Breast epithelium (tissue), 4 donors: Measurements from ENCODE around the gene CEP164. TPM values are rescaled to one million over a fixed set of nuclear protein-coding genes. Genes with fewer than 3 reads are reported as not detected.
A peak's percentile ranks its signal among the peaks of the same experiment; 100 is the strongest.

Source experiments
- DNase-seq, 2 donors: peaks; one replicate each; pipeline ENCODE4 v3.0.0-alpha.2; 2019; ENCODE audit warnings: low spot score in 2 of 2
- H3K27ac ChIP-seq, 2 donors: fragments of 200-600 bp; sonication (generic) in 1 of 2; one replicate each; pipeline ENCODE4 v1.5.1; 2016 to 2019; ENCODE audit warnings: mild to moderate bottlenecking in 1 of 2
- H3K27me3 ChIP-seq, 2 donors: fragments of 200-600 bp; sonication (generic) in 1 of 2; one replicate each; pipeline versions ENCODE4 v1.5.1 to v1.6.0; 2017 to 2019; ENCODE audit warnings: control low read depth in 1 of 2, mild to moderate bottlenecking in 1 of 2
- H3K36me3 ChIP-seq: fragments of 200-600 bp; one replicate; pipeline ENCODE4 v1.5.1; 2019
- H3K4me1 ChIP-seq, 2 donors: fragments of 200-600 bp; sonication (generic); one replicate each; pipeline ENCODE4 v1.5.1; 2016 to 2019; ENCODE audit warnings: control low read depth in 1 of 2
- H3K4me3 ChIP-seq, 3 donors: fragments of 200-600 bp; sonication (generic); 1 replicate in 2 of 3; 2 replicates in 1 of 3; pipeline ENCODE4 v1.5.1; 2016 to 2019; ENCODE audit warnings: mild to moderate bottlenecking in 3 of 3, moderate library complexity in 2 of 3
- H3K9me3 ChIP-seq, 2 donors: fragments of 200-600 bp; sonication (generic) in 1 of 2; one replicate each; pipeline ENCODE4 v1.5.1; 2016 to 2019; ENCODE audit warnings: control low read depth in 1 of 2
- CTCF ChIP-seq, 3 donors: fragments of 450-650 bp; IDR thresholded peaks; one replicate each; pipeline ENCODE4 v1.5.1; 2016 to 2017; ENCODE audit warnings: antibody characterized with exemption in 3 of 3, mild to moderate bottlenecking in 3 of 3, moderate library complexity in 3 of 3
- POLR2A ChIP-seq: fragments of 450-650 bp; IDR thresholded peaks from one replicate; pipeline ENCODE4 v1.6.1; 2016; ENCODE audit warnings: antibody characterized with exemption, mild to moderate bottlenecking, moderate library complexity
- POLR2AphosphoS5 ChIP-seq, 3 donors: sonication (generic); formaldehyde crosslinking; IDR thresholded peaks; one replicate each; pipeline ENCODE4 v1.6.1; 2017; ENCODE audit warnings: antibody characterized with exemption in 3 of 3
- intact Hi-C: fragments of 100-400 bp; cut with DNase I; formaldehyde crosslinking; loops from one replicate; pipeline ENCODE4 v1.15.1; 2023; ENCODE audit warnings: low total_unique reads
- total RNA-seq, 3 donors: library from RNA; depleted of rRNA; stranded (reverse); fragments of >200 nt; gene quantifications; one replicate each; pipeline ENCODE4 v1.1.0, GENCODE V29; 2016

The CEP164 gene
- total RNA-seq, 3 donors from 2014 or later: 14.9 to 32.6 (median 20.3) TPM

- Histone ChIP-seq H3K27me3 (no peaks in the 10 kb centered on the region), H3K4me3 (peak overlapping the region in 2 of 3 donors; percentile 26 to 54), H3K4me1 (peaks cover 0 to 8% of the 10 kb centered on the region in 2 donors), H3K9me3 (no peaks in the 10 kb centered on the region), H3K27ac (no peak overlapping the region), H3K36me3 (no peaks in the 10 kb centered on the region)
- intact Hi-C loops: no loop called here
- DNase-seq: no peak
- no peak for TF ChIP-seq POLR2AphosphoS5 (IDR thresholded peaks at IDR 0.05)
- no peak for TF ChIP-seq CTCF (IDR thresholded peaks at IDR 0.05)
- TF ChIP-seq POLR2A: no peak
These were observed 28.0 kb upstream of the CEP164 start for GRCh38 chr11:117299351-117300282.

- peaks cover 0 to 8% of the 10 kb centered on the region in 2 donors for H3K4me1 ChIP-seq
- H3K27ac ChIP-seq: peak overlapping the region in 1 of 2 donors; percentile 34
- H3K36me3 ChIP-seq: no peaks in the 10 kb centered on the region
- peak in 1 of 2 donors; percentile 50 for DNase-seq
- H3K27me3 ChIP-seq: no peaks in the 10 kb centered on the region
- TF ChIP-seq POLR2AphosphoS5 (IDR thresholded peaks at IDR 0.05) (no peak), CTCF (IDR thresholded peaks at IDR 0.05) (no peak), POLR2A (no peak)
- no peaks in the 10 kb centered on the region for H3K9me3 ChIP-seq
- intact Hi-C loops: no loop called here
- H3K4me3 ChIP-seq: peak overlapping the region in 2 of 3 donors; percentile 26 to 54
These were observed 27.4 kb upstream of the CEP164 start for GRCh38 chr11:117300283-117300663.

- Histone ChIP-seq H3K27me3 (no peaks in the 10 kb centered on the region), H3K4me3 (peak overlapping the region in 2 of 3 donors; percentile 26 to 54), H3K27ac (peak overlapping the region in 1 of 2 donors; percentile 34), H3K9me3 (no peaks in the 10 kb centered on the region), H3K4me1 (peaks cover 0 to 8% of the 10 kb centered on the region in 2 donors), H3K36me3 (no peaks in the 10 kb centered on the region)
- TF ChIP-seq CTCF (IDR thresholded peaks at IDR 0.05) (no peak), POLR2AphosphoS5 (IDR thresholded peaks at IDR 0.05) (no peak), POLR2A (no peak)
- no peak for DNase-seq
- intact Hi-C loops: no loop called here
These were observed 26.9 kb upstream of the CEP164 start for GRCh38 chr11:117300773-117301172.

GRCh38 chr11:117302228-117302627 is 25.4 kb upstream of the CEP164 start:
- no peaks in the 10 kb centered on the region for H3K9me3 ChIP-seq
- H3K27me3 ChIP-seq: no peaks in the 10 kb centered on the region
- H3K4me1 ChIP-seq: peaks cover 0 to 8% of the 10 kb centered on the region in 2 donors
- TF ChIP-seq POLR2AphosphoS5 (IDR thresholded peaks at IDR 0.05) (no peak), CTCF (IDR thresholded peaks at IDR 0.05) (no peak), POLR2A (no peak)
- no peak overlapping the region for H3K4me3 ChIP-seq
- no peak overlapping the region for H3K27ac ChIP-seq
- DNase-seq: no peak
- H3K36me3 ChIP-seq: no peaks in the 10 kb centered on the region
- intact Hi-C loops: no loop called here

GRCh38 chr11:117303101-117303500 is 24.6 kb upstream of the CEP164 start:
- no peak overlapping the region for H3K27ac ChIP-seq
- no peak overlapping the region for H3K4me3 ChIP-seq
- H3K4me1 ChIP-seq: peaks cover 0 to 8% of the 10 kb centered on the region in 2 donors
- TF ChIP-seq POLR2AphosphoS5 (IDR thresholded peaks at IDR 0.05) (no peak), CTCF (IDR thresholded peaks at IDR 0.05) (no peak), POLR2A (no peak)
- intact Hi-C loops: no loop called here
- H3K27me3 ChIP-seq: no peaks in the 10 kb centered on the region
- no peak for DNase-seq
- no peaks in the 10 kb centered on the region for H3K9me3 ChIP-seq
- H3K36me3 ChIP-seq: no peaks in the 10 kb centered on the region
